ENCODE measurements around the gene RRM1. TPM values are rescaled to one million over a fixed set of nuclear protein-coding genes. Genes with fewer than 3 reads are reported as not detected.

The RRM1 gene
- total and polyA plus RNA-seq, 9 of the 15 experiments (the other 6 are each of a cell fraction or from before 2014, with no cell fraction given): 113 to 270 (median 163) TPM

- Histone ChIP-seq H3K4me1 (replicated peaks in 1 of 2; ENCODE audit: control insufficient read depth in 2 of 2, insufficient read depth in 2 of 2, low read length in 2 of 2) (no peaks in the 10 kb centered on the region), H3K4me3 (no peak overlapping the region), H3K9me1 (ENCODE audit: control insufficient read depth, insufficient read depth, low read length) (no peaks in the 10 kb centered on the region), H3K9ac (ENCODE audit: insufficient read depth in 1 of 2, low read depth in 2 of 2, low read length in 2 of 2) (no peak overlapping the region), H3K9me3 (replicated peaks; ENCODE audit: control insufficient read depth, insufficient read depth, low read depth, low read length) (no peaks in the 10 kb centered on the region), H3K4me2 (ENCODE audit: insufficient read depth, low read length) (no peak overlapping the region), H3K27me3 (ENCODE audit: control insufficient read depth in 2 of 2, insufficient read depth in 2 of 2, low read length in 2 of 2) (no peaks in the 10 kb centered on the region), H4K20me1 (replicated peaks; ENCODE audit: control insufficient read depth, insufficient read depth, low read length) (no peaks in the 10 kb centered on the region), H2AFZ (ENCODE audit: low read depth, low read length) (no peak overlapping the region), H3K79me2 (ENCODE audit: control insufficient read depth, insufficient read depth, low read length) (no peaks in the 10 kb centered on the region), H3K36me3 (ENCODE audit: control insufficient read depth, insufficient read depth, low read length) (peaks cover 87% of the 10 kb centered on the region), H3K27ac (ENCODE audit: extremely low read depth, low read depth, low read length) (no peak overlapping the region)
- CTCF ChIA-PET (ENCODE audit: low intra/inter-chr PET ratio): no interaction called here
- 25% methylated on average over 2 of the region's 2 CpGs for WGBS (ENCODE audit: insufficient coverage, low coverage, missing lambda C conversion rate)
- BruUV-seq (replicated peaks): no TSS peak
- in situ Hi-C loops (cut with MboI): no loop called here
- FAIRE-seq (no peak), DNase-seq (ENCODE audit: extremely low read depth in 1 of 4, low spot score in 3 of 4) (peak in 1 of 4 experiments; percentile 20), ATAC-seq (peak; percentile 40; the same call in 1 of the 3 replicates)
- intact Hi-C loops (cut with micrococcal nuclease): no loop called here
- no peak for TF ChIP-seq YBX1 (IDR thresholded peaks at IDR 0.05)
- TF ChIP-seq DMBX1 (CRISPR knock-in tag; IDR thresholded peaks at IDR 0.05; ENCODE audit: borderline replicate concordance): no peak
- TF ChIP-seq NUFIP1 (IDR thresholded peaks at IDR 0.05; ENCODE audit: partially characterized antibody): no peak
- no peak for TF ChIP-seq PCBP2 (IDR thresholded peaks at IDR 0.05; ENCODE audit: low read depth, low read length, poor library complexity, severe bottlenecking)
- no peak for TF ChIP-seq HDGF (IDR thresholded peaks at IDR 0.05)
- TF ChIP-seq TARDBP (IDR thresholded peaks at IDR 0.05): no peak
- no peak for TF ChIP-seq AFF1 (IDR thresholded peaks at IDR 0.05; ENCODE audit: low read depth in 1 of 2, partially characterized antibody in 2 of 2)
- no peak for TF ChIP-seq ZKSCAN3 (CRISPR knock-in tag; IDR thresholded peaks at IDR 0.05)
- TF ChIP-seq MEIS2 (IDR thresholded peaks at IDR 0.05; ENCODE audit: partially characterized antibody): peak; percentile 60
- TF ChIP-seq NFIC (IDR thresholded peaks at IDR 0.05): no peak
- TF ChIP-seq NR4A1 (CRISPR knock-in tag; IDR thresholded peaks at IDR 0.05): no peak
- no peak for TF ChIP-seq NR4A1 (tag; IDR thresholded peaks at IDR 0.05)
- TF ChIP-seq CCAR2 (IDR thresholded peaks at IDR 0.05; ENCODE audit: low read depth, low read length): no peak
- no peak for TF ChIP-seq ETV6 (IDR thresholded peaks at IDR 0.05; ENCODE audit: borderline replicate concordance in 1 of 2, low read depth in 2 of 2, low read length in 1 of 2)
- no peak for TF ChIP-seq ETV6 (CRISPR knock-in tag; IDR thresholded peaks at IDR 0.05; ENCODE audit: borderline replicate concordance)
- no peak for TF ChIP-seq ZNF551 (CRISPR knock-in tag; IDR thresholded peaks at IDR 0.05)
- peak; percentile 37; the same call in 1 of the 2 replicates for TF ChIP-seq CBFA2T3 (IDR thresholded peaks at IDR 0.05)
- 0 out of 2 replicates have a peak, but pooled peaks have one; percentile 22 for TF ChIP-seq ARID1B (IDR thresholded peaks at IDR 0.05)
- 0 out of 2 replicates have a peak, but pooled peaks have one; percentile 16 for TF ChIP-seq CBFA2T2 (conservative IDR thresholded peaks at IDR 0.05)
- no peak for TF ChIP-seq ELF4 (CRISPR knock-in tag; IDR thresholded peaks at IDR 0.05)
- TF ChIP-seq POLR2G (IDR thresholded peaks at IDR 0.05; ENCODE audit: low read depth, low read length): no peak
- no peak for TF ChIP-seq CSDE1 (IDR thresholded peaks at IDR 0.05)
- no peak for TF ChIP-seq SIN3A (IDR thresholded peaks at IDR 0.05; ENCODE audit: borderline replicate concordance in 2 of 2, control insufficient read depth in 1 of 2, low read depth in 2 of 2, low read length in 2 of 2)
- TF ChIP-seq POLR3G (IDR thresholded peaks at IDR 0.05; ENCODE audit: extremely low read depth, insufficient read length, insufficient replicate concordance): no peak
- POLR2A ChIA-PET: interaction anchor here (0.5 to 0.7 kb wide), 3 partner anchors 10 to 148 kb away, joined by 3 to 4 read pairs (median 3); no protein-coding TSS in a partner anchor
These were observed 20.5 kb downstream of the RRM1 start for GRCh38 chr11:4115128-4115527.
